Activated CD4-positive, CD25-positive, alpha-beta regulatory T cell treated with anti-CD3 and anti-CD28 coated beads, Interleukin-2, amount 50 U/mL, for 72 hours (primary cell): ENCODE results near the gene ARHGAP23.
A peak's percentile ranks its signal among the peaks of the same experiment; 100 is the strongest.

Source experiments
- DNase-seq: peaks from one replicate; pipeline ENCODE4 v3.0.0; 2021

Gene ARHGAP23

DNA sequence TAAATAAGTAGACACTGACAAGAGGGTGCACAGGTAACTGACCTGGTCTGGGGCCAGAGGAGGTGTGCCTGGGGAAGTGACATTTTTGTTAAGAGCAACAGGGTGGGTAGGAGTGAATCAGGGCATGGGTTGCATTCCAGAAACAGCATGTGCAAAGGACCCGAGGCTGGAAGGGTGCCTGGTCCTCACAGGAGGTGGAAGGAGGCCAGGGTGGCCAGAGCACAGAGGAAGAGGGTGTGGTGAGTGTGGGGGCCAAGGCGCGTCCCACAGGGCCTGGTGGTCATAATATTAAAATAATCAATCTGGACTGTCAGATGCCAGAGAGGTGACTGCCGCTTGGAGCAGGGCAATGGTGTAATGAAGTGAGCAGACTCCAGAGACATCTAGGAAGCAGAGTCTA lies 14.3 kb downstream of the ARHGAP23 start:
- DNase-seq: no peak

DNA sequence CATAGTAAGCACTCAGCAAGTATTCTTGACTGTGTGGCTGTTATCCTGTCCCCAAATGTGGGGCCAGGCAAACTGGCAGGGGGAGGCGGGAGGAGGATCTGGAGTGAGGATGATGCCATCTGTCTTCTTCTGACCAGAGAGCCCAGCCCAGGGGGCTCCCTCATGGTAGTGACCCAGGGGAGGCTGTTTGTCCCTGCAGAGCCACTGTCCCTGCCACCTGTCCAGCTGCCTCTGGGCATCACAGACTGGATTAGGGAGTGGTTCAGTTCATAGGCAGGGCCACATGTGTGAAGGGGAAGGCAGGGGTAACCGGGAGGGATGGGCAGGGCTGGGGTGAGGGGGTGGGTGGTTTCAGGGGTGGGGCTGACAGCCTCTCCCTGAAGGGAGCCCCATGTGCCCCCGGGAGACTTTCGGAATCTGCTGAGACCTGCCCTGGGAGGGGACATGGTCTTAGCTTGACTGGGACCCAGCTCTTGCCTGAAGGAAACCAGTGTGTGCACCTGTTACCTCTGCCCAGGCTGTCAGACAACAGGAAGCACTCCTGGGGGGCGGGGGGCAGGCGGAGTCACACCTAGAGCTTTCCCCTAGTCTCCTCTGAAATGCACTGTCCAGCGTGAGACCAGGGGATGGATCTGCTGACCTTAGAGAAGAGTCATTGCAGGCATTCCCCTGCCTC lies 15.2 kb downstream of the ARHGAP23 start:
- DNase-seq: no peak

DNA sequence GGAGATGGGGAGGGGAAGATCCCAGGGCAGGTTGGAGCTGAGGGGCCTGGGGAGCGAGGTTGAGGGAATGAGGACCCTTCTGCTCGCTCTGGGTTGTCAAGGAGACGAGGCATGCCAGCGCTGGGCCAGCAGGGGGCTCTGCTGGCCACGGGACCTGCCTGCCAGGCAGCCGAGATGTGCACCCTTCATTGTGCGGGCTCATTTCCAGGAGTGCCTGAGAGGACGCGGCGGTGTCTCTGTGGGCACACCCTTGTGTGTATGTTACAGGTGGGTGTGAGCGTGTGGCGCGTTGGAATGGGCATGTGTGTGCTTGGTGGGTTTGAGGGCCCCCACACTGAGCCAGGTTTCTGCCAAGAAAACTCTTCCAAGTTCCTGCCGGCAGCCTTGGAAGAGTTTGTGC lies 15.9 kb downstream of the ARHGAP23 start:
- peak; percentile 43 for DNase-seq

DNA sequence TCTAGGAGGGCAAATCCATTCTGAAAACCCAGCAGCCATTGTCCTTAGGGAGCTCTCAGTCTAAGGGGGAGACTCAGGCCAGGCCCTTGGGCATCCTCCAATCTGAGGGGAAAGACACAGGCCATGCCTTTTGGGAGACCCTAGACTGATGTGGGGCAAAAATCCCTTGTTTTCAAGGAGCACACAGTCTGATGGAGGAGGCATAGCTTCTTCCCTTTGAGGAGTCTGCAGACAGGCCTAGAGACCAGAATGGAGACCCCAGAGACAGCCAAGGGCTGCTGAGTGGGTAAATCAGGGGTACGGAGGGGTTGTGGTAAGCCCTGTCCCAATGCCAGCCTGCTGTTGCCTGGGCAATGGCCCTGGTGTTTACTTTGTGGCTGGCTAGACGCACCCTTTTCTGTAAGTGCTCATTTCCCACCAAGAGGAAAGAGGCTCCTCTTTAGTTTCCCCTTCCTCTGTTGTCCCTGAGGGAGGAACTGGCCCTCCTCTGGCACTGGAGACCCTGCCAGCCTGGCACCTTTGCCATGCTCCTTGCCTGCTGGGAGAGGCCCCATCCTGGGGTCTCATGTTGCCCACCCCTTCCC lies 19.3 kb downstream of the ARHGAP23 start:
- no peak for DNase-seq

DNA sequence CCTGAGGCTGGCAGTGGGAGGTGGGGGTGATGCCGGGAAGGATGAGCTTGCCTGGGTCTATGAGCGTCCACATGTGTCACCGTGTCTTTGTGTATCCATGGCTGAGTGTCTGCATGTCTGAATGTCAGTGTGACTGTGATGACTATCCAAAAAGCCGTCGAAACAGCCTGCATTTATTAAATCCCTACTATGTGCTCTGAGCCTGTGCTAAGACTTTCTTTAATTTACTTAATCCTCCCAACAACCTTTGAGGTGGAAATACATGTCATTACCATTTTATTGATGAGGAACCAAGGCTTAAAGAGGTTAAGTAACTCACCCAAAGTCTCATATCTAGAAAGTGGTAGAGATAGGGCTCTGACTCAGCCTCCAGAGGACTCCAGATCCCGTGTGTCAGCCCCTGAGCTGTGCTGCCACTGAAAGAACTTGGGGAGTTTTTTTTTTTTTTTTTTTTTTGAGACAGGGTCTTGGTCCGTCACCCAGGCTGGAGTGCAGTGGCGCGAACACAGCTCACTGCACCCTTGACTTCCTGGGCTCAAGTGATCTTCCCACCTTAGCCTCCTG lies 20.0 kb downstream of the ARHGAP23 start:
- no peak for DNase-seq

DNA sequence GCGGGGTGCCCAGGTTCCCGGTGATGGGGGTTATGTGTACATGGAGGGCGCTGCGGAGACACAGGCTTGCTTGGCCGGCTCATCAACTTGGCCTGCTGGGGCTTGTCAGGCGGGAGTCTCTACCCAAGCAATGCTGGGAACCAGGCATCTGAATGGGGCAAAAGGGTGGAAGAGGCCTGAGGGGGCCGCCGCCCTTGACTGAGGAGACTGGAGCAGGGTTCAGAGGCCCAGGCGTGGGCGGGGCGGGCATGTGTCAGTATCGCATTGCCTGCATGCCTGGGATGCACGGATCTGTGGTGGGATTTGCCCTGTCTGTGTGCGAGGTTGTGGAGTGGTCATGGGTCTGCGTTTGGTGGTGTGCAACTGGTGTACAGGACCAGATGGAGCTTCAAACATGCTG lies 21.1 kb downstream of the ARHGAP23 start:
- DNase-seq: no peak

DNA sequence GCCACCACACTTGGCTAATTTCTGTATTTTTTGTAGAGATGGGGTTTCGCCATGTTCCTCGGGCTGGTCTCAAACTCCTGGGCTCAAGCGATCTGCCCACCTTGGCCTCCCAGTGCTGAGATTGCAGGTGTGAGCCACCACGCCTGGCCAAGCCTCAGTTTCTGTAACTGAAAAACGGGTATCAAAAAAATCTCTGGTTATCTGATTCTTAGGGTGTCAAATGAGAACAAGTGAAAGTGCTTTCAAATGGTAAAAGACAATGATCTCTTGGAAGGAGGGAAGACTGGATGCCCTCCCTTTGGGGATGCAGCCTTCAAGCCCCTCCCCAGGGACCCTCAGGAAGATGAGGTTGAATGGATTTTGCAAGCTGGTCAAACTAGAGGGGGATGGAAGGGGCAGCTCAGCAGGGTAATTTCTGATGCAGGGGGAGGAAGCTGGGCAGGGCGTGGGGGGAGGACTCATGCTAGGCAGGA lies 22.3 kb downstream of the ARHGAP23 start:
- DNase-seq: no peak

DNA sequence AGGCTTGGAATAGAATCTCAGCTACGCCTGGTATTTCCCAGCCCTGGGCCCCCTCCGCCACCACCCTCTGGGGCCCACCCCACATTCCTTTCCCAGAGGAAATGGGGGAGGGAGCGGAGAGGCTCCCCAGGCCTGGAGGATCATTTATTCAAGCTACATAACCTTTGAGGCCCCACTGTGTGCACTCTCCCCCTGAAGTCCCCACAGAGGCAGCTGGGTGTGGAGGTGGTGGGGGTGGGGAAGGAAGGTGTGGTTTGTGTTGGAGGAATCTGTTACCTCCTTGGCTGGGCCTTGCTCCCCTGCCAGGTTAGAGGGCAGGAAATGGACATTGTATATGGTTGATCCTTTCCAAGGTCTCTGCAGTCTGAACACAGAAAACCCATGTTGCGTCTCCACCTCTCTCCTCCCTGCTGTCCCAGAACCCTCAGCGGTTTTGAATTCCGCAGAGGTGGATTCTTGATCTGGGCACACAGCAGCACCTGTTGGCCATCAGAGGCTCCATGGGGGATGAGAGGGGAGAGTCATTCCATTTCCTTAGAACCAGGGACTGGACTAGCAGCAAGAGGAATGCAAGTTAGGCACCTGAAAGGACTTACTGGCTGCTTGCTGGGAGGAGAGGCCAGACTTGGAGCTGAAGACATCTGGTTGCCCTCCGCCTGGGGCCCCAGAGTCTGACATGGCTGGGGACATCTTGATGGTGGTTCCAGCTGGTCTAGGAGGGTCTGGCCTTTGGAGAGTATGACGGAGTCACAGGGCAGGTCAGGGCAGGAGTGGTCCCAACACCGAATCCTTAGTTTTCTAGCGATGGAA lies 23.0 kb downstream of the ARHGAP23 start:
- DNase-seq: no peak

DNA sequence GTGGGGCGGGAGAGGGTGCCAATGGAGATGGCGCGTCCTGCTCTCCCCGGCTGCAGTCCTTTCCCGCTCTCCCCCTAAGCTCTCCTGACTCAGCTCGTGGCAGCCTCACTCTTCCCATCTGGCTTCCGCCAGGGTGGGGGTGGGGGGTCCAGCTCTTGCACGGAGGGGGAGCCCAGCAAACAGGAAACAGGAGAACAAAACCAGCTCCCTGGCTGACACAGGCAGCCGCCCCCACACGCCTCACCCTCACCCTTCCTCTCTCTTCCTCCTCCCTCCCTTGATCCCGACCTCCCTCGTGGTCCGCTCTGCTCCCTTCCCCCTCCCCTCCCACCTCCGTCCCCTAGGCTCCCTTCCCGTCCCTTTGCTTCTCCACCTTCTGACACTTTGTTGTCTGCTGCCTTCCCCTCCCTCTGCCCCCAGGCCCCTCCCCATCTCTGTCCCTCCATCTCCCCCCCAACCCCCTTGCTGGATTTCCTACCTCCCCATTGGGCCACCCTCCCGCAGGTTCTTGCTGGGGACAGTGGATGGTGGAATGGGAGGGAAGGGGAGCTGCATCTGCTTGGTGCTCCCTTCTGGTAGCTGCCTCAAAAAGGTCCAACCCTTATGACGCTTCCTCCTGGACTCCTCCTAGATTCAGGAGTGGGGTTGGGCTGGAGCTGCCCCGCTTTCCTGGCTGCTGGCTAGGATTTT lies 23.7 kb downstream of the ARHGAP23 start:
- DNase-seq: no peak

DNA sequence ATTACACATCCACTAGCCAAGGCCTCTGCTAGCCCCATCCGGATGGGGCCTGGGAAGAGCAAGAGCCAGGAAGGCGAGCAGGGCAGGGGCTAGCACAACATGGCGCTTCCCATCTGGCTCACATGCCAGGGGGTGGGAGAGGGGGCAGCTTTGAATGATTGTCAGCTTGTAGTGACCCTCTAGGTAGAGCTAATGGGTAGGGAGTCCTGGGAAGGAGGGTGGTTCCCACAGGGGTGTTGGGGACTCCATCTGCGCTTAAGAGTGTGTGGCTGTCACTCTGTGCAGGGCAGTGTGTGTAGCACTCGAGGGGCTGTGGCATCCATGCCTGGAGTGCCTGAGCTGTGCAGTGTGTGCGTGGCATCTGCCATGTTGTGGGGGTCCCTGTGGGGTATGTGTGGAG lies 24.5 kb downstream of the ARHGAP23 start:
- DNase-seq: no peak

DNA sequence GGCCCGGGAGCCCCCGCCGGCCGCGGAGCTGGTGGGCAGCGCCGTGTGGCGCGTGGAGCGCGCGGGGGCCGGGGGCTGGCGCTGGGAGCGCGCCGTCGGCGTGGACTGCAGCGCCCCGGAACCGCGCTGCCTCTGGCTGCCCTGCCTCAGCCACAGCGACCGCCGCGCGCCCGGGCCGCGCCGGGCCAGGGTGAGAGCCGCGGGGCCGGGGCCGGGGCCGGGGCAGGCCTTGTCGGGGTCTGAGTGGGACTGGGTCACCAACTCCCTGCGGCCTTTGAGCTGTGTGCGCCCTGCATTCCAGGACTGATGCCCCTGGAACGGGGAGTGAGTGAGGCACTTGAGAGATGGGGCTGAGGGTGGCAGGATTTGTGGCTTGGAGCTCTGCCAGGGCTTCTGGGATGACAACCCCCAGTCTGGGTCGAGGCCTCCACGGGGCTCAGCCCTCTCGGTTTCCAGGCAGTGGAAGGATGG lies 25.7 kb downstream of the ARHGAP23 start:
- DNase-seq: no peak

DNA sequence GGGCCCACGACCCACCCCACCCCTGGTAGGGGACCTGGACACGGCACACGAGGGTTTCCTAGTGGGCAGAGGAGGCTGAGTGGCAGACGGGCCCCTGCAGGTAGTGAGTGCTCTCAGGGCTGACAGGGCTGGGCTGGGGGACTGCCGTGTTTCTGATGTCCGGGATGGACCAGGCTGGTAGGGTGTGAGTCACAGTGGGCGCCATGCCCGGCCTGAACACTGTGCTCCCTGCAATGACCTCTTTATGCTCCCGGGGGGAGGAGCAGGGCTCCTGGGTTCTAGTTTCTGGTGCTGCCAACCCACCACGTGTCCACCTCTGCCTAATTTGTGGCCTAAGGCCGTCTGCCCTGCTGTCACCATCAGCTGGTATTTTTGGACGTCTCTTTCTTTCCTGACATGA lies 26.3 kb downstream of the ARHGAP23 start:
- DNase-seq: no peak

DNA sequence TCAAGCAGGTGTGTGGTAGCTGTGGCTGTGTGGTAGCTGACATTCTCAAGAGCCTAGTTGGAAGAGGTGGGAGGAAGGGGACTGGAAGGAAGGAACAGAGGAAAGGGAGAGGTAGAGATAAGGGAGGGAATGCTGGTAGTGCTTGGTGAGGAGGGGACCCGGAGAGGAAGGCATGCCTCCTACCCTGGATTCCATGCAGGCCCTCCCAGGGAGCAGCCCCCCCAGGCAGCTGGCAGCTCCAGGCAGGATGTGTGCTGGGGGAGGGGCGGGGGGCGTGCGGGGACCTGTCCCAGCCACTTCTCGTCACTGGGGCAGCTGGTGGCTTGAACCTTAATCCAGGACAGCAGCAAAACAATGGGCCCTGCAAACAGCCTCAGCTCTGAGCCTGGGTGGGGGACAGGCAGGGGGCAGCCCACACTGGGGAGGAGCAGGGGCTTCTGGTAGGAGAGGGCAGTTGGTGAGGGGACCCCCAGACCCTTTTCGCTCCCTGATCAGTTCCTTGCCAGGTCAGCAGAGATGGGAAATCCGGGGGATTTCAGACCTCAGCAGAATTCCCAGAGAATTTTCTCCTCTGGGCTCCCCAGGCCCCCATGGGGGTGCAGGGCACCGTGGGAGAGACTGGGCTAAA lies 27.1 kb downstream of the ARHGAP23 start:
- no peak for DNase-seq

DNA sequence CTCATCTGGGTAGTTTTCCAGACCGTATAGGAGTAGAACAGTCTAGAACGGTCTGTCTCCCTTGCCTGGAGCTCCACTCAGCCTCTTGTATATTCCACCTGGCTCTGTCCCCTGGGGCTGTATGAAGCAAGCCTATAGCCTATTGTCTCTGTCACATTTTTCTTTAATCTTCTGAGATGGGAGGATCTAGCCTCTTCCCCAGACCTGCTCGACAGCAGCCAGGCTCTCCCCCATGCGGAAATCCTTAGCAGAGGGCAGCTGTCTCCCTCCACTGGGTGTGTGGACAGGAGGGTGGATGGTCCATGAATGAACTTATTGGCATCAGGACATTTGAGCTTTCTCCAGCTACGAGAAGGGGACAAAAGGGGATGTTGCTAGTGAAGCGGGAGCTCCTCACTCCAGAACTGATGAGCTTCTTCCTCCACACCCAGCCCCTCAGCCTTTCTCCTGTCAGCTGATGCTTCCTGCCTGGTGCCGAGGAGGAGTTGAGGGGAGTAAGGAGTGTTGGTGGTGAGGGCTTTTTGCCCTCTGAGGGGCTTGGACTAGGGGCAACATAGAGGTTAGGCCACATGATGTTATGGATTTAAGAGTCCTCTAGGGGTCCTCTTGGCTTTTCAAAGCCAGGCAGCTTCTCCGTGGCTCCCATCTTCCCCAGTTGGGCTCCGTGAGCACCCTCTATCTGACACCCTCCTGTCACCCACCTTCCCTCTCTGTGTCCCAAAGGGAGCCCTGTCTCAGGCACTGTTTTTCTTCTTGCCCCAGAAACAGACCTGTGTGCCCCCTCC lies 28.0 kb downstream of the ARHGAP23 start:
- no peak for DNase-seq

DNA sequence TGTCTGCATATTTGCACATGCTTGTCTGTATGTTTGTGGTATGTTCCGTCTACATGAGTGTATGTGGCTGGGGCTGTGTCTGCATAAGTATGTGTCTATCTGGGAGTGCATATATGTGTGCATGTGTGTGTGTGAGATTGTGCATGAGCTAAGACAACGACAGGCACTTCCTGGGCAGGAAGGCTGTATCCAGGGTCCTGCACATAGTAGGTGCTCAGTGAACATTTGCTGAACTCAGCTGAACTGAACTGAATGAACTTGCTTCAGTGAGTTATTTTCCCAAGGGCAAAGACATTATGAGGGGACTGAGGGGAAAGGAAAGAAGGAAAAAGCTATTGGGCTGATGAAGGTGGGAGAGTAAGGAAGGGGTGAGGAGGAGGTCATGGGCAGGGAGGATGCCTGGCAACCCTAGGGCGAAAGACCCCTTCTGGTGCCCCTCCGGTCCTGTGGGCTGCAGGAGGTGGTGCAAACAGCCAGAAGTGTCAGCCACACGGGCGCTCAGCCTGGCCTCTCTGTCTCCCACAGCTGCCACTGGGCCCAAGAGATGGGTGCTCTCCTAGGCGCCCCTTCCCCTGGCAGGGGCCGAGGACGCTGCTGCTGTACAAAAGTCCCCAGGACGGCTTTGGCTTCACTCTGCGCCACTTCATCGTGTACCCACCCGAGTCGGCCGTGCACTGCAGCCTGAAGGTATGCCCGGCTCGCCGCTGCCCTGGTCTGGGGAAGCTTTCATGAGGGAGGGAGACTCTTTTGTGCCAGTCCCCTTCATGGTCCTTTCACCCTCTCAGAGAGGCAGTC lies 29.5 kb downstream of the ARHGAP23 start:
- no peak for DNase-seq

DNA sequence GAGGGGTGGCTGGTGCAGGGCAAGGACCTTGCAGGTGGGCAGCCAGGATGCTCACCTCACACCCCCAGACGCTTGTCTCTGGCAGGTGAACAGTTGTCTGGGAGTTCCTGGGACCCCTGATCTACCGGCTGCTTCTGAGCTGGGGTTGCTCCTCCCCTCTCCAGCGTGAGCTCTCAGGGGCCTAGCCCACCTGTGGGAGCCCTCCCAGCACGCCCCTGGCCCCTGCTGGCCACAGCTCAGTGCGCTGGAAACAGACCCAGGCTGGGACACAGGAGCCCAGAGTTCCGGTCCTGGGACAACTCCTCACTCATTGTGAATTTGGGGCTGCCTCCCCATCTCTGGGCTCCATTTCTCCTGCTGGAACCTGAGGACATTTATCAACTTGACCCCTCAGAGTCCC lies 30.3 kb downstream of the ARHGAP23 start:
- no peak for DNase-seq

DNA sequence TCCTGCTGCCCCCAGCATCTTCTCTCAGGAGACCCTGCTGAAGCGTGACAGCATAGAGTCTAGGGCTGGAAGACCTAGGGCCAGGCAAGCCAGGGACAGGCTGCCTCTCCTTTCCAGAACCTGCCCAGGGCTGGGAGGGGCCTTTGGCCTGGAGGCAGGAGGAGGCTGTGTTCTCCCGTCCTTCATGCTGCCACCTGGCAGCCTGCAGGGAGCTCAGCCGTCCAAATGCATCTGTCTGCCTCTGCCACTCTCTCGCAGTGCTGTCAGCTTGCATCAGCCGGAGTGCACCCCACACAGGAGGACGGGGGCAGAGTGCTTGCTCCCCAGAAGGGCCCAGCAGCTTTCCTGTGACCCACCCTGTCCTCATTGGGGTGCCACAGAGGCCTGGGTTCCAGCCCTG lies 31.3 kb downstream of the ARHGAP23 start:
- no peak for DNase-seq

DNA sequence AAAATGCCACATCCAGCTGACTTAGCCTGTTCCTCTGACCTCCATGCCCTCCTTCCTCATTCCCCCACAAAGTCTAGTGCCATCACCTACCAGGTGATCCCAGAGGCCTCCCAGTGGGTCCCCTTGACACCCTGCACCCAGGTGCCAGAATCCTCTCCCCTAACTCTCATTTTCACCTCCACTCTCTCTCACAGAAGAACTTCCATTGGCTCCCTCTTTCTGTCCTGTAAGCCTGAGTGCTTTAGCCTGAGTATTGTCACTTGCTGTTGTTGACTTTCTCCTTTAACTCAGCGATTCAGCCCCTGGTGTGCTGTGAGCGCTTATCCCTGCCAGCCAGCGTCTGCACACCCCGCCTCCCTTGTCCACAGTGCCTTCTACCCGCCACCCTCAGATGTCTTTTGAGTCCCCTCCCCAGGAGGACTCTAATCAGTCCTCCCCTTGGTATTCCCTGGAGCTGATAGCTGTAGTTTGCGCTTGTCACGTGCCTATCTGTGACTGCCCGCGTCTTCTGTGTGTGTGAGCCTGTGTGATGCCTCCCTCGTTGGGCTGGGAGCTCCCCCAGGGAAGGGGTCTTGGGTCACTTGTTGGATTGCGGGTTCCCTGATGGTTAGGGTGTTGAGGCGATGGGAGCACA lies 31.9 kb downstream of the ARHGAP23 start:
- no peak for DNase-seq

DNA sequence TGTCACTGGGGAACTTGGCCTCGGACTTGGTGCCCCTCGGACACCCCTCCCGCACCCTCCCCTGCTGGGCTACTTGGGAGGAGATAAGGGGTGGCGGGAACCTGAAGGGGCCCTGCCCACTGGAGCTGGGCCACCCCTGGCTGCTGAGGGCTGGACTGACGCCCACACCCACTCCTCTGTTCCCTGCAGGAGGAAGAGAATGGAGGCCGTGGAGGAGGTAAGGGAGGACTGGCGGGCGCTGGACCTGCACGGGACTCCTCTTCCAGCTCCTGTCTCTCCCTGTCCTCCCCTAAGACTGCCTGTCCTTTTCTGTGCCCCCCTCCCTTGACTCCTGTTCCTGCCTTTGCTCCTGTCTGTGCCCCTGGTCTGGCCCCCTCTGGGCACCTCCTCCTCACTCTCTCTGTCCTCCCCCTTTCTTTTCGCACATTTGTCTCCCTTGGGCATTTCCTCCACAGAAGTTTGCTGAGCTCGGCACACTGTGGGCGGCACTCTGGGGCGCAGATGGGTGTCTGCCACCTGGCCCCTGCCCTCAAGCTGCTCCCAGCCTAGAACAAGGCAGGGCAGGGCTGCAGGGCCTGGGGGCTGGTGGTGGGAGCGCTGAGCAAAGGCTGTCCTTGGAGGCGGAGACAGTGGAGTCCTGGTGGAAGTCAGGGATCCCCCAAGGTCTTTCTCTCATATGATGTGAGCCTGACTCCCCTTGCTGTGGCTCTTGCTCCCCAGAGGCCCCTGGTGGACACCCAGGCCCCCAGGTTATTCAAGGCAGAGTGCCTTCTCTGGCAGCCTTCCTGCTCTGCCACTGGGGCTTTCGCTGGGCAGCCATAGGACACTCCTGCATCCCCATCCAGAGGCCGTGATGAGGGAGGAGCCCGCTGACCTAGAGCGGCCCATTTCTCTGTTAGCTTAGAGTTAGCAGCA lies 32.7 kb downstream of the ARHGAP23 start:
- DNase-seq: no peak
